SK-N-SH (cell line): ENCODE measurements around the gene SFR1.

Experiments used
- CTCF ChIP-seq: fragments of 200-600 bp; sonication (generic); IDR thresholded peaks from 2 replicates; pipeline ENCODE4 v1.6.1; 2017; ENCODE audit warnings: antibody characterized with exemption, mild to moderate bottlenecking, moderate library complexity
- FOXM1 ChIP-seq: IDR thresholded peaks from 2 replicates; pipeline ENCODE4 v1.4.0; 2012; ENCODE audit warnings: low read depth, mild to moderate bottlenecking
- GABPA ChIP-seq: IDR thresholded peaks from 2 replicates; pipeline ENCODE4 v1.4.0; 2012; ENCODE audit warnings: low read depth, mild to moderate bottlenecking
- JUND ChIP-seq: IDR thresholded peaks from 2 replicates; pipeline ENCODE4 v1.4.0; 2012
- MAX ChIP-seq: IDR thresholded peaks from 2 replicates; pipeline ENCODE4 v1.4.0; 2012; ENCODE audit warnings: low read depth
- MXI1 ChIP-seq: IDR thresholded peaks from 2 replicates; pipeline ENCODE4 v1.6.1; 2012; ENCODE audit warnings: mild to moderate bottlenecking, low read depth, low read length, improper control_type of control experiment
- POLR2AphosphoS5 ChIP-seq: IDR thresholded peaks from 2 replicates; pipeline ENCODE4 v1.6.1; 2012; ENCODE audit warnings: low read depth, low read length
- RFX5 ChIP-seq: IDR thresholded peaks from 2 replicates; pipeline ENCODE4 v1.6.1; 2012; ENCODE audit warnings: mild to moderate bottlenecking, improper control_type of control experiment, low read length
- SMC3 ChIP-seq: IDR thresholded peaks from 2 replicates; pipeline ENCODE4 v1.6.1; 2012; ENCODE audit warnings: low read depth, low read length, improper control_type of control experiment
- TAF1 ChIP-seq: IDR thresholded peaks from 2 replicates; pipeline ENCODE4 v1.6.1; 2012; ENCODE audit warnings: low read depth, mild to moderate bottlenecking, low read length, moderate library complexity, borderline replicate concordance
- TCF12 ChIP-seq: IDR thresholded peaks from 2 replicates; pipeline ENCODE4 v1.4.0; 2012

- no peak for TF ChIP-seq FOXM1
- no peak for TF ChIP-seq CTCF
- TF ChIP-seq TAF1 = no peak
- TF ChIP-seq SMC3 = no peak
- no peak for TF ChIP-seq JUND
- no peak for TF ChIP-seq GABPA
- no peak for TF ChIP-seq MXI1
- no peak for TF ChIP-seq MAX
- no peak for TF ChIP-seq RFX5
- no peak for TF ChIP-seq POLR2AphosphoS5
- TF ChIP-seq TCF12 = no peak
These were observed 25.3 kb upstream of the SFR1 start for GRCh38 chr10:104096692-104097091.
